KMS-11 (cell line): Measurements from ENCODE around the gene CDCA8.

Source experiments
- H2AFZ ChIP-seq: fragments of 200-600 bp; sonication (generic); 2 replicates; pipeline ENCODE4 v1.6.1; 2016; ENCODE audit warnings: antibody characterized with exemption, mixed run types, low read depth
- H3K27ac ChIP-seq: fragments of 200-600 bp; sonication (generic); 2 replicates; pipeline ENCODE4 v1.6.1; 2016; ENCODE audit warnings: mild to moderate bottlenecking, mixed run types
- H3K27me3 ChIP-seq: fragments of 200-600 bp; sonication (generic); 2 replicates; pipeline ENCODE4 v1.6.1; 2017; ENCODE audit warnings: mild to moderate bottlenecking, low read depth, mixed run types, moderate library complexity; ENCODE audit not compliant: insufficient read depth
- H3K36me3 ChIP-seq: fragments of 200-600 bp; sonication (generic); 2 replicates; pipeline ENCODE4 v1.6.1; 2017; ENCODE audit warnings: mild to moderate bottlenecking, mixed run types; ENCODE audit not compliant: insufficient read depth
- H3K4me1 ChIP-seq: fragments of 200-600 bp; sonication (generic); 2 replicates; pipeline ENCODE4 v1.6.1; 2016; ENCODE audit warnings: mild to moderate bottlenecking, low read depth, mixed run types; ENCODE audit not compliant: poor library complexity, severe bottlenecking
- H3K4me2 ChIP-seq: fragments of 200-600 bp; sonication (generic); 2 replicates; pipeline ENCODE4 v1.7.0; 2016; ENCODE audit warnings: mild to moderate bottlenecking, mixed run types
- H3K4me3 ChIP-seq: fragments of 200-600 bp; sonication (generic); IDR thresholded peaks from 2 replicates; pipeline ENCODE4 v1.6.1; 2017; ENCODE audit warnings: low read depth, low read length, mixed read lengths; ENCODE audit not compliant: insufficient read depth
- H3K79me2 ChIP-seq: fragments of 200-600 bp; sonication (generic); 2 replicates; pipeline ENCODE4 v1.6.1; 2016; ENCODE audit warnings: low read depth, mixed run types; ENCODE audit not compliant: insufficient read depth
- H3K9ac ChIP-seq: fragments of 200-600 bp; sonication (generic); 2 replicates; pipeline ENCODE4 v1.6.1; 2016; ENCODE audit warnings: mild to moderate bottlenecking, mixed run types
- H4K20me1 ChIP-seq: fragments of 200-600 bp; sonication (generic); 2 replicates; pipeline ENCODE4 v1.6.1; 2016; ENCODE audit warnings: mild to moderate bottlenecking, mixed run types; ENCODE audit not compliant: insufficient read depth
- CTCF ChIP-seq: fragments of 200-600 bp; sonication (generic); conservative IDR thresholded peaks from 2 replicates; pipeline ENCODE4 v1.6.1; 2017; ENCODE audit warnings: low read depth, mild to moderate bottlenecking, antibody characterized with exemption, low read length, moderate library complexity, mixed read lengths

The CDCA8 gene

GRCh38 chr1:37739222-37739621 lies 46.9 kb downstream of the CDCA8 start:
- H3K4me2 ChIP-seq, result no peak overlapping the region
- H3K27ac ChIP-seq, result no peak overlapping the region
- H3K36me3 ChIP-seq, result no peaks in the 10 kb centered on the region
- H3K27me3 ChIP-seq, result no peaks in the 10 kb centered on the region
- peaks cover 7% of the 10 kb centered on the region for H3K4me1 ChIP-seq
- H4K20me1 ChIP-seq, result no peaks in the 10 kb centered on the region
- H3K79me2 ChIP-seq, result no peaks in the 10 kb centered on the region
- H3K9ac ChIP-seq, result no peak overlapping the region
- no peak overlapping the region for H2AFZ ChIP-seq
- no peak for TF ChIP-seq CTCF
- H3K4me3 ChIP-seq, result no peak overlapping the region

- H4K20me1 ChIP-seq, result no peaks in the 10 kb centered on the region
- H2AFZ ChIP-seq, result no peak overlapping the region
- no peak overlapping the region for H3K4me2 ChIP-seq
- no peak overlapping the region for H3K9ac ChIP-seq
- H3K27ac ChIP-seq, result no peak overlapping the region
- no peaks in the 10 kb centered on the region for H3K27me3 ChIP-seq
- TF ChIP-seq CTCF, result no peak
- H3K4me1 ChIP-seq, result peaks cover 7% of the 10 kb centered on the region
- no peaks in the 10 kb centered on the region for H3K79me2 ChIP-seq
- H3K36me3 ChIP-seq, result no peaks in the 10 kb centered on the region
- no peak overlapping the region for H3K4me3 ChIP-seq
Measured at GRCh38 chr1:37741130-37741529, 48.8 kb downstream of the CDCA8 start.

GRCh38 chr1:37741662-37742061 lies 49.3 kb downstream of the CDCA8 start:
- Histone ChIP-seq H3K4me3 (no peak overlapping the region), H2AFZ (no peak overlapping the region), H3K27me3 (no peaks in the 10 kb centered on the region), H4K20me1 (no peaks in the 10 kb centered on the region), H3K27ac (no peak overlapping the region), H3K79me2 (no peaks in the 10 kb centered on the region), H3K9ac (no peak overlapping the region), H3K36me3 (no peaks in the 10 kb centered on the region), H3K4me2 (no peak overlapping the region), H3K4me1 (peaks cover 7% of the 10 kb centered on the region)
- no peak for TF ChIP-seq CTCF

GRCh38 chr1:37746806-37747205 lies 54.5 kb downstream of the CDCA8 start:
- H3K27me3 ChIP-seq, result no peaks in the 10 kb centered on the region
- no peak overlapping the region for H3K9ac ChIP-seq
- no peak overlapping the region for H2AFZ ChIP-seq
- no peaks in the 10 kb centered on the region for H4K20me1 ChIP-seq
- H3K4me2 ChIP-seq, result no peak overlapping the region
- no peak for TF ChIP-seq CTCF
- H3K27ac ChIP-seq, result no peak overlapping the region
- H3K79me2 ChIP-seq, result no peaks in the 10 kb centered on the region
- no peaks in the 10 kb centered on the region for H3K4me1 ChIP-seq
- no peaks in the 10 kb centered on the region for H3K36me3 ChIP-seq
- no peak overlapping the region for H3K4me3 ChIP-seq
